Measurements from ENCODE around the gene DAZAP2. TPM values are rescaled to one million over a fixed set of nuclear protein-coding genes. Genes with fewer than 3 reads are reported as not detected.

Gene DAZAP2
- total and polyA plus RNA-seq, 2 of the 4 experiments (the other 2 are of a cell fraction): 62.2 to 202 TPM

- Histone ChIP-seq H3K4me3 (ENCODE audit: insufficient read depth, low read depth, low read length) (no peak overlapping the region), H2BK20ac (ENCODE audit: low read depth, low read length) (no peak overlapping the region), H3K36me3 (ENCODE audit: control insufficient read depth, insufficient read depth, low read length) (no peaks in the 10 kb centered on the region), H3K27me3 (ENCODE audit: control insufficient read depth, insufficient read depth, low read length) (no peaks in the 10 kb centered on the region), H3K14ac (replicated peaks; ENCODE audit: low read depth, low read length) (no peak overlapping the region), H2AK5ac (ENCODE audit: low read depth, low read length) (no peak overlapping the region), H2BK120ac (ENCODE audit: low read depth, low read length) (no peak overlapping the region), H2BK5ac (ENCODE audit: low read depth, low read length, poor library complexity, severe bottlenecking) (no peak overlapping the region), H3K4me2 (ENCODE audit: low read depth, low read length) (no peak overlapping the region), H4K20me1 (ENCODE audit: insufficient read depth, low read length) (peaks cover 3% of the 10 kb centered on the region; the same call in 1 of the 2 replicates), H3K18ac (ENCODE audit: low read depth, low read length) (no peak overlapping the region), H3K23ac (ENCODE audit: low read depth, low read length) (no peak overlapping the region), H3K9me1 (ENCODE audit: insufficient read depth, low read length) (peaks cover 4% of the 10 kb centered on the region; the same call in 1 of the 2 replicates), H2BK15ac (ENCODE audit: low read depth, low read length) (no peak overlapping the region), H2AK9ac (replicated peaks; ENCODE audit: low read depth, low read length, poor library complexity) (no peak overlapping the region), H2AFZ (replicated peaks; ENCODE audit: low read length, poor library complexity) (no peak overlapping the region), H3K4ac (ENCODE audit: low read depth, low read length) (no peak overlapping the region), H3K9ac (ENCODE audit: low read depth, low read length) (no peak overlapping the region), H3K79me1 (ENCODE audit: low read depth in 1 of 2, low read length in 2 of 2) (peaks cover 3 to 14% of the 10 kb centered on the region in 2 experiments; a peak in 2 of 4 replicates), H4K8ac (ENCODE audit: low read depth in 2 of 2, low read length in 2 of 2) (no peak overlapping the region), H4K5ac (ENCODE audit: low read depth, low read length) (no peak overlapping the region), H3K56ac (ENCODE audit: extremely low read depth, insufficient read depth, low read length) (no peak overlapping the region), H4K91ac (ENCODE audit: insufficient read depth, low read depth, low read length) (no peak overlapping the region), H3K4me1 (ENCODE audit: control insufficient read depth, insufficient read depth, low read length) (no peaks in the 10 kb centered on the region), H3K27ac (ENCODE audit: insufficient read depth, low read length) (no peak overlapping the region), H3K9me3 (ENCODE audit: control insufficient read depth, insufficient read depth, low read length) (no peaks in the 10 kb centered on the region)
- WGBS, 2 experiments (ENCODE audit: extremely low coverage in 2 of 2, insufficient read length in 1 of 2): no CpG with 5 or more reads among the region's 5 CpGs
- DNase-seq: no peak
- CTCF ChIA-PET: no interaction called here
- dilution Hi-C loops (cut with HindIII; ENCODE audit: low sequenced_read_pairs, unreplicated experiment): no loop called here
- no TSS peak for BruUV-seq (replicated peaks)
- POLR2A ChIA-PET (ENCODE audit: unreplicated experiment): no interaction called here
- no peak for ATAC-seq (ENCODE audit: low read depth)
- no peak for TF ChIP-seq USF2 (IDR thresholded peaks at IDR 0.05; ENCODE audit: low read depth, low read length)
- TF ChIP-seq POLR2A (IDR thresholded peaks at IDR 0.05; ENCODE audit: low read depth, low read length): no peak
- TF ChIP-seq FOS (IDR thresholded peaks at IDR 0.05; ENCODE audit: low read depth, low read length): no peak
- no peak for TF ChIP-seq NFE2L2 (IDR thresholded peaks at IDR 0.05; ENCODE audit: low read depth, low read length)
- no peak for TF ChIP-seq CHD1 (IDR thresholded peaks at IDR 0.05; ENCODE audit: low read depth, low read length)
- TF ChIP-seq ELK1 (IDR thresholded peaks at IDR 0.05; ENCODE audit: borderline replicate concordance, low read depth, low read length): no peak
- TF ChIP-seq CEBPB (IDR thresholded peaks at IDR 0.05; ENCODE audit: low read depth, low read length): no peak
- no peak for TF ChIP-seq RFX5 (IDR thresholded peaks at IDR 0.05; ENCODE audit: low read depth, low read length)
- TF ChIP-seq BHLHE40 (IDR thresholded peaks at IDR 0.05; ENCODE audit: low read depth, low read length): no peak
- TF ChIP-seq RAD21 (IDR thresholded peaks at IDR 0.05; ENCODE audit: low read length): no peak
- TF ChIP-seq MXI1 (IDR thresholded peaks at IDR 0.05; ENCODE audit: borderline replicate concordance, low read depth, low read length): no peak
- TF ChIP-seq SMC3 (IDR thresholded peaks at IDR 0.05; ENCODE audit: low read depth, low read length): no peak
- no peak for TF ChIP-seq RCOR1 (IDR thresholded peaks at IDR 0.05; ENCODE audit: insufficient replicate concordance, low read length)
- no peak for TF ChIP-seq MAFK (IDR thresholded peaks at IDR 0.05; ENCODE audit: low read depth, low read length)
- no peak for TF ChIP-seq CTCF (conservative IDR thresholded peaks at IDR 0.05; ENCODE audit: low read depth, low read length)
- TF ChIP-seq MAZ (IDR thresholded peaks at IDR 0.05; ENCODE audit: borderline replicate concordance, low read depth, low read length): no peak
- intact Hi-C loops (cut with micrococcal nuclease): no loop called here
- in situ Hi-C loops (cut with MboI; ENCODE audit: low sequenced_read_pairs): no loop called here
These were observed 4.1 kb upstream of the DAZAP2 start for GRCh38 chr12:51234530-51234929.
